IPS-15b (cell line): ENCODE data around the gene EIF4E3.

ENCODE experiments used
- H3K27me3 ChIP-seq: one replicate; pipeline ENCODE4 v1.6.1; 2013; ENCODE audit warnings: low read length; ENCODE audit not compliant: control insufficient read depth, insufficient read depth
- H3K36me3 ChIP-seq: one replicate; pipeline ENCODE4 v1.6.1; 2013; ENCODE audit warnings: low read length; ENCODE audit not compliant: control insufficient read depth, insufficient read depth
- H3K4me1 ChIP-seq: one replicate; pipeline ENCODE4 v1.6.1; 2013; ENCODE audit warnings: mild to moderate bottlenecking, low read length; ENCODE audit not compliant: control insufficient read depth, insufficient read depth
- H3K4me3 ChIP-seq: one replicate; pipeline ENCODE4 v1.5.1; 2013; ENCODE audit warnings: low read depth, low read length
- H3K9ac ChIP-seq: one replicate; pipeline ENCODE4 v1.6.1; 2013; ENCODE audit warnings: low read depth, mild to moderate bottlenecking, low read length
- H3K9me3 ChIP-seq: one replicate; pipeline ENCODE4 v1.6.1; 2013; ENCODE audit warnings: mild to moderate bottlenecking, low read length; ENCODE audit not compliant: control insufficient read depth, insufficient read depth

Gene EIF4E3

DNA sequence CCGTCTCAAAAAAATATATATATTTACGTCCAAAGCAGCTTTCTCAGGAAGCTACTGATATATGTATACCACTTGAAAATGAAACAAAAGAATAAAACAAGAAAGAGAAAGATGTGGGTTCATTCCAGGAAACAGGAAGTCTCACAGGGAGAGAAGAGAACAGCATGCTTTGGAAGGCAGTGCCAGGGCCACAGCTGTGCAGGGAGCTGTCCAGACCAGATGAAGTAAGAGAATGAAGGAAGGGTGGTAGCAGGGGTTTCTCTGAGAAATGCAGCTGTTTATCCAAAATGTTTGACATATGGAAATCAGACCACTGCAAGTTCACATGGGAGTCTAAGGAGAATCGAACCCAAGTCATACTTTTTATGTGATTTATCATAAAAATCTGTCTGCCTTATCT is 19.5 kb upstream of the EIF4E3 start:
- H3K36me3 ChIP-seq, result no peaks in the 10 kb centered on the region
- H3K9ac ChIP-seq, result no peak overlapping the region
- no peaks in the 10 kb centered on the region for H3K9me3 ChIP-seq
- H3K4me1 ChIP-seq, result no peaks in the 10 kb centered on the region
- peaks cover 3% of the 10 kb centered on the region for H3K27me3 ChIP-seq
- no peak overlapping the region for H3K4me3 ChIP-seq

DNA sequence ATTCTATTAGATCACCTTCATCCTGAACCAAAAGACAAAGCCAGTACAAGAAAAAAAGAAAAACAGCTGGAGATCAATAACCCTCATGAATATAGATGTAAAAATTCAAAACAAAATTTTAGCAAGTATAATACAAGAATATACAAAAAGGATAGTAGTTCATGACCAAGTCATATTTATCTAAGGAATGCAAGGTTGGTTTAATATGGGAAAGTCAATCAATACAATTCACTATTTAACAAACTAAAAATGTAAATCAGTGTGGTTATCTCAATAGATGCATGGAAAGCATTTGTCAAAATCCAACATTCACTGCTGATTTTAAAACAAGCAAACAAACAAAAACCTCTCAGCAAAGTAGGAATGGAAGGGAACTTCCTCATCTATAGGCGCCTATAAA is 17.4 kb upstream of the EIF4E3 start:
- H3K4me3 ChIP-seq, result no peak overlapping the region
- H3K36me3 ChIP-seq, result no peaks in the 10 kb centered on the region
- no peaks in the 10 kb centered on the region for H3K27me3 ChIP-seq
- no peak overlapping the region for H3K9ac ChIP-seq
- no peaks in the 10 kb centered on the region for H3K4me1 ChIP-seq
- H3K9me3 ChIP-seq, result no peaks in the 10 kb centered on the region

- Histone ChIP-seq H3K4me3 (no peak overlapping the region), H3K4me1 (peaks cover 6% of the 10 kb centered on the region), H3K36me3 (no peaks in the 10 kb centered on the region), H3K9ac (no peak overlapping the region), H3K27me3 (no peaks in the 10 kb centered on the region), H3K9me3 (no peaks in the 10 kb centered on the region)
Observed at GRCh38 chr3:71734881-71735280, 9.7 kb upstream of the EIF4E3 start.

GRCh38 chr3:71733319-71733718 is 8.1 kb upstream of the EIF4E3 start:
- Histone ChIP-seq H3K9ac (no peak overlapping the region), H3K4me3 (no peak overlapping the region), H3K4me1 (peaks cover 14% of the 10 kb centered on the region), H3K9me3 (no peaks in the 10 kb centered on the region), H3K27me3 (no peaks in the 10 kb centered on the region), H3K36me3 (no peaks in the 10 kb centered on the region)

GRCh38 chr3:71732637-71733036 is 7.4 kb upstream of the EIF4E3 start:
- H3K27me3 ChIP-seq, result no peaks in the 10 kb centered on the region
- H3K4me3 ChIP-seq, result no peak overlapping the region
- no peaks in the 10 kb centered on the region for H3K9me3 ChIP-seq
- no peaks in the 10 kb centered on the region for H3K36me3 ChIP-seq
- peaks cover 14% of the 10 kb centered on the region for H3K4me1 ChIP-seq
- H3K9ac ChIP-seq, result no peak overlapping the region

- H3K4me3 ChIP-seq, result no peak overlapping the region
- no peak overlapping the region for H3K9ac ChIP-seq
- peaks cover 19% of the 10 kb centered on the region for H3K4me1 ChIP-seq
- no peaks in the 10 kb centered on the region for H3K9me3 ChIP-seq
- peaks cover 25% of the 10 kb centered on the region for H3K27me3 ChIP-seq
- no peaks in the 10 kb centered on the region for H3K36me3 ChIP-seq
Observed at GRCh38 chr3:71728632-71729342, 3.6 kb upstream of the EIF4E3 start.

DNA sequence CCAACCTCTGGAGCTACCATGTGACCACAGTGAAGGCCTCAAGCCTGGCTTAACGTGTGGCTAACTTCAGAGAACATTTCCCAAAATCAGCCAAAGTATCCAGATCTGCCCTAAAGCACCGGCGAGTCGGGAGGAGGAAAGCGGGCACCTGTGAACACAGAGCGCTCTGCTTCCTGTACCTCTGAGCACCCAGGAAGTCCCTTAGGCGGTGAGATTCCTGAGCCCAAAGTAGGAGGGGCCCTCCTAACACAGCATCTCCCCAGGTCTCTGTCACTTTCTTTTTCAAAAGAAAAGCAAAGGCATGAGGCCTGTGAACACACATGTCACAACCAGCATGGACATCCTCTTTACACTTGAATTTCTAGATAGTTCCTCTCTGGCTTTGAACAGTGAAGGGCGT is 944 bp upstream of the EIF4E3 start:
- H3K4me1 ChIP-seq, result peaks cover 19% of the 10 kb centered on the region
- H3K27me3 ChIP-seq, result peaks cover 41% of the 10 kb centered on the region
- no peaks in the 10 kb centered on the region for H3K36me3 ChIP-seq
- H3K9me3 ChIP-seq, result no peaks in the 10 kb centered on the region
- no peak overlapping the region for H3K9ac ChIP-seq
- peak overlapping the region; percentile 61 for H3K4me3 ChIP-seq

GRCh38 chr3:71724584-71725270 is 475 bp downstream of the EIF4E3 start:
- Histone ChIP-seq H3K9ac (no peak overlapping the region), H3K27me3 (peaks cover 41% of the 10 kb centered on the region), H3K4me1 (peaks cover 12% of the 10 kb centered on the region), H3K36me3 (no peaks in the 10 kb centered on the region), H3K4me3 (peak overlapping the region; percentile 81), H3K9me3 (no peaks in the 10 kb centered on the region)

DNA sequence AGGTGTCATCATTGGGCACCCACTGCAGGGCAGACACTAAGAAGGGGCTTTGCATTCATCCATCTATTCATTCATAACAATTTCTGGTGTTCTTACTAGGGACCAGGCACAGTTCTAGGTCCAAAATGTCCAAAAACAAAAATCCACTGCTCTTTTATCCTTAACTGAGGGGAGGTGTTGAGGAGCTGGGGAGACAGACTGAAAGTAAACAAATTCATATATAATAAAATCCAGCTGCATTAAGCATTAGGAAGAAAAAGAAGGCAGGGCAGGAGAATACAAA is 1.1 kb downstream of the EIF4E3 start:
- H3K4me3 ChIP-seq, result peak overlapping the region; percentile 81
- H3K9me3 ChIP-seq, result no peaks in the 10 kb centered on the region
- peaks cover 6% of the 10 kb centered on the region for H3K4me1 ChIP-seq
- peaks cover 41% of the 10 kb centered on the region for H3K27me3 ChIP-seq
- no peak overlapping the region for H3K9ac ChIP-seq
- H3K36me3 ChIP-seq, result no peaks in the 10 kb centered on the region

DNA sequence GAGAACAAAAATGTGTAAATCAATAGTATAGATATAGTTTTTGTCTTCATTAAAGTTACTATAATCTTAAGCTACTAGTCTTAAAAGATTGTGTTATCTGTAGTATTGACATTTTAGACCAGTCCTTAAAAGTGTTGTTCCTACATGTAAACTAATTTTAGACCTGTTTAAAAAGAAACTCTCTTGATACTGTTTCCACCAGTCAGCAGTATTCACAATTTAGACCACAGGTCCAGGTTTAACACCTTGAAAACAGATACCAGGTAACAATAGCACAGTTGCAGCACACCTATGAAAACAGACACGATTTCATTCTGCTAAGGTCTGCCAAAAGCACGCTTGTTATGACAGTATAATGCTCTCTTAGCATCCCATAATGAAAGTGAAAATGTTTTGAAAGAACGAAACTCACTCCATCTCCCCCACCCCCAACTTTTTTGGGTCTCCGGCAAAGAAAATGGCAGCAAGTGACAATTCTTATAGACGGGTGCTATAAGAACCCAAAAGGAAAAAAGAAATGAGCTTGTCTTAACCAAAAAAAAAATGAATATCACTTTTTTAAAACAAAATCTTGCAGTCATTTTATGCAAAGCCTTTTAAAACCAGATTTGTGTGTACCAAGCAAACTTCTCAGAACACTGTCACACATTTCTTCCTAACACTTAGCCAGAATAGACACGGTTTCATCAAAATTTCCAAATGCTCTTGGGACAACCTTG is 1.6 kb downstream of the EIF4E3 start:
- no peaks in the 10 kb centered on the region for H3K36me3 ChIP-seq
- H3K9me3 ChIP-seq, result no peaks in the 10 kb centered on the region
- H3K9ac ChIP-seq, result no peak overlapping the region
- peaks cover 5% of the 10 kb centered on the region for H3K4me1 ChIP-seq
- H3K27me3 ChIP-seq, result peaks cover 41% of the 10 kb centered on the region
- no peak overlapping the region for H3K4me3 ChIP-seq

DNA sequence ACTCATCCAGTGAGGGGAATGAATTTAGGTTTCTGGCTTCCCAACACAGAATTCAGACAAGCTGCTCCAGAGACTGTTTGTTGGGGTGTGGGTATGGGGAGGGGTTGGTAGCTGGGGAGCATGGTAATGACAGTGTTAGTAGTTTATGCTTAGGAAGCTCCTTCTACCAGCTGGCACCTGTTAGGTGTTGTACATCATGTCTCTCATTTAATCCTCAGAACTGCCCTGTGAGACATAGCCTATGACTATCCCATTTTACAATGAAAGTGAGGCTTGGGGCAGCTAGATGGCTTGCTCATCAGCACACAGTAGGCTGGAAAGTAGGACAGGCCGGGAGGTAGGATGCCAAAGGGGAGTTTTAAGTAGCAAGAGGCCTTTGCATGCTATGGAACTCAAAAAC is 2.5 kb downstream of the EIF4E3 start:
- peaks cover 5% of the 10 kb centered on the region for H3K4me1 ChIP-seq
- H3K9me3 ChIP-seq, result no peaks in the 10 kb centered on the region
- H3K4me3 ChIP-seq, result no peak overlapping the region
- H3K27me3 ChIP-seq, result peaks cover 41% of the 10 kb centered on the region
- H3K36me3 ChIP-seq, result no peaks in the 10 kb centered on the region
- H3K9ac ChIP-seq, result no peak overlapping the region

GRCh38 chr3:71721651-71722157 is 3.5 kb downstream of the EIF4E3 start:
- H3K9ac ChIP-seq, result no peak overlapping the region
- H3K27me3 ChIP-seq, result peaks cover 35% of the 10 kb centered on the region
- H3K4me1 ChIP-seq, result peaks cover 5% of the 10 kb centered on the region
- no peaks in the 10 kb centered on the region for H3K36me3 ChIP-seq
- no peak overlapping the region for H3K4me3 ChIP-seq
- no peaks in the 10 kb centered on the region for H3K9me3 ChIP-seq
